Measurements from ENCODE around the gene TMEM14C.

The TMEM14C gene

DNA sequence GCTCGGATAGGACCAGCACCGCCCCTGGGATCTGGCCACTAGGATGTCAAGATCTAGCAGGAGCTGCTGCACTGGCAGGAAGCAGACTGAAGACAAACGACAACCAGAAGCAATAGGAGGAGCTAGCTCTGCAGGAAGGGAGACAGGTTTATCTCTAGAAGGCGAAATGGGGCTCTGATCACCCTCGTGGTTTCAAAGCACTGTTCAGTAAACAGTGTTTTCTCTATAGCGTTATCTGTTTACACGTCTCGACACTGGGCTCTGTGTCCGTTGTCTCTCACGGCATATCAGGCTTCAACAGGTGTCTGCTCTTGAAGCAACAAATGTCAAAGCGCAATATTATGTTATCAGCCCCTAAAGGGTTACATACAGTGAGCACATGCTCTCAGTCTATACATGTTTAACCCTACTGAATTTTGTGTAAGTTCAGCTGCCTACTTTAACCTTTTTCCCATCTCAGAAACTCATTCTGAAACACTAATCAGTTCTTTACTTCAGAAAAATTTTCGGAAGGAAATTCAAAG lies 48.6 kb downstream of the TMEM14C start:
- DNase-seq: no peak

DNA sequence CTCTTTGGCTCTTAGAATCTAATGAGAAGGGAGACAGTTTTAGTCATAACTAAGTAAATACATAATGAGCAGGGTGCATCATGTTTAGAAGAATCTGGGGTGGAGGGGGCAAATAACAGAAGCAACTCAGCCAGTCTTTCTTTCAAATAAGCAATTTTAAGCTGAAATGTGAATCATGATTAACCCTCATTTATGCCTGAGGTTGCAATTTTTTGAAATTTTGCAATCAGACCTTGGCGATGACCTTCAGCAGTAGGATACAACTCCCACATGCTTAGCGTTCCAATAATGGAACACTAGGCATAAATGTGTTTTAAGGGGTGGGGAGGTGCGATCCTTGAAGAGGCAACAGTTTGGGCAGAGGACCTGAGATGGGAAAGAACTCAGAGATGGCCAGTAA lies 55.4 kb downstream of the TMEM14C start:
- no peak for DNase-seq

DNA sequence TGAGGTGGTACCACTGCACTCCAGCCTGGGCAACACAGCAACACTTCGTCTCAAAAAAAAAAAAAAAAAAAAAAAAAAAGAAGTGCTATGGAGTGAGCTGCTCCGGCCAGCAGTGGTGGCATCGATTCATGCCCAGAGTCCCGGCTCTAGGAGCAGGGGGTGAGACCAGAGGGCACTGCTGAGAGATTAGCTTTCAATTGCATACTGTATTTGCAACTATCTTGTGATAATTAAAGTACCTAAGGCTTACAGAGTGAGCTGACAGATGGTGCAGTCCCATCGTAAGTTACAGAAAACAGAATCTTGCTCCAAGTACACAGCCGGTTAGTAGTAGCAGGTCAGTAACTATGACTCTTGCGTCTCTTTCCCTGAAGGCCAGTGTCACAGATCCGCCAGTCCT lies 56.2 kb downstream of the TMEM14C start:
- DNase-seq: no peak

Data from activated gamma-delta T cell (primary cell).